Stimulated activated CD4-positive, alpha-beta T cell treated with anti-CD3 and anti-CD28 coated beads, Interleukin-1b, Interleukin-23, amount 100 ng/mL, for 24 hours (primary cell): Measurements from ENCODE around the gene GABRG3.
A peak's percentile ranks its signal among the peaks of the same experiment; 100 is the strongest.
"Not testable (repeated sequence)": the region's sequence is repeated elsewhere in the genome, so short reads cannot be mapped to it uniquely, and the experiment has no call there.

Source experiments
- DNase-seq, 4 experiments: peaks; one replicate each; pipeline ENCODE4 v3.0.0-alpha.2; 2020; ENCODE audit warnings: low read depth in 4 of 4, low spot score in 1 of 4

The GABRG3 gene

DNA sequence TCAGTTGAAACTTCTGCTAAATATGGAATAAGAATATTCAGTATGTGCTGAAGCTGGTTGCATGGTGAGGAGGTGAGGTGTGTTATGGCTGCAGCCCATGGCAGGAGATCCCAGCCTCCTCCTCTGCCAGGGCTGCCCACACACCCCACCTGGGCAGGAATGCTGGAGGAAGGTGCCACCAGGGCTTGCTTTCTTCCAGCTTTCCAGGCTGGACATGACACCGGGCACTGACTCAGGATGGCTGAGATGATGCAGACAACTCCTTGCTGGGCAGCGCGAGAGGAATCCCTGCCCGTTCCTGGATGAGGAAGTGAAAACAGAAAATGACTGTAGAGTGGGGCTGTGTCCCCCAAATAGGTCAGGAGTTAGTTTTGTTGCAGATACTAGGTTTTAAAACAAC, 14.1 kb downstream of the GABRG3 start:
- DNase-seq, result no peak

DNA sequence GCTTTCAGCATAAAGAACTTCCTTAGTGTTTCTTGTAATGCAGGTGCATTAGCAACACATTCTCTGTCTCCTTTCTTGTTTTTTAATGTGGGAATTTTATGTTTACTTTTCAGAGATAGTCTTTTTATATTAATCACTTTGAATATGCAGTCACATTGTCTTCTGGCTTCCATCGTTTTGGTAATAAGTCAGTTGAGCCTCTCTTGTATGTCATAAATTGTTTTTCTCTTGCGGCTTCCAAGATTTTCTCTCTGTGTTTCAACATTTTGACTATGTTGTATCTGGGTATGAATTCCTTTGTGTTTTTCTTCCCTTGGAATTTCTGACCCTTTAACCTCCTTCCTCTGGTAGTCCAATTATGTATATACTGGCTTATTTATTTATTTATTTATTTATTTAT, 25.3 kb downstream of the GABRG3 start:
- DNase-seq, result no peak

DNA sequence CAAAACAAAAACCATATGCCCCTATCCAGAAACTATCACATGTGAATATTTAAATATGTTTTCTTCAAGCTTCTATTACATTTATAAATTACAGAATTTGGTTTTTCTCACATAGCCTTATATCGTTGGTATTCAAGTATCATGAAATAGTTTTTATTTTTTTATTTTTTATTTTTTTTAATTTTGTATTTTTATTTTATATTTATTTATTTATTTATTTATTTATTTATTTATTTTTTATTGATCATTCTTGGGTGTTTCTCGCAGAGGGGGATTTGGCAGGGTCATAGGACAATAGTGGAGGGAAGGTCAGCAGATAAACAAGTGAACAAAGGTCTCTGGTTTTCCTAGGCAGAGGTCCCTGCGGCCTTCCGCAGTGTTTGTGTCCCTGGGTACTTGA, 32.0 kb downstream of the GABRG3 start:
- not testable (repeated sequence) for DNase-seq

DNA sequence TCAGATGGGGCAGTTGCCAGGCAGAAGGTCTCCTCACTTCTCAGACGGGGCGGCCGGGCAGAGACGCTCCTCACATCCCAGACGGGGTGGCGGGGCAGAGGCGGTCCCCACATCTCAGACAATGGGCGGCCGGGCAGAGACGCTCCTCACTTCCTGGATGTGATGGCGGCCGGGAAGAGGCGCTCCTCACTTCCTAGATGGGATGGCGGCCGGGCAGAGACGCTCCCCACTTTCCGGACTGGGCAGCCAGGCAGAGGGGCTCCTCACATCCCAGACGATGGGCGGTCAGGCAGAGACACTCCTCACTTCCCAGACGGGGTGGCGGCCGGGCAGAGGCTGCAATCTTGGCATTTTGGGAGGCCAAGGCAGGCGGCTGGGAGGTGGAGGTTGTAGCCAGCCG, 33.2 kb downstream of the GABRG3 start:
- DNase-seq, result not testable (repeated sequence)

DNA sequence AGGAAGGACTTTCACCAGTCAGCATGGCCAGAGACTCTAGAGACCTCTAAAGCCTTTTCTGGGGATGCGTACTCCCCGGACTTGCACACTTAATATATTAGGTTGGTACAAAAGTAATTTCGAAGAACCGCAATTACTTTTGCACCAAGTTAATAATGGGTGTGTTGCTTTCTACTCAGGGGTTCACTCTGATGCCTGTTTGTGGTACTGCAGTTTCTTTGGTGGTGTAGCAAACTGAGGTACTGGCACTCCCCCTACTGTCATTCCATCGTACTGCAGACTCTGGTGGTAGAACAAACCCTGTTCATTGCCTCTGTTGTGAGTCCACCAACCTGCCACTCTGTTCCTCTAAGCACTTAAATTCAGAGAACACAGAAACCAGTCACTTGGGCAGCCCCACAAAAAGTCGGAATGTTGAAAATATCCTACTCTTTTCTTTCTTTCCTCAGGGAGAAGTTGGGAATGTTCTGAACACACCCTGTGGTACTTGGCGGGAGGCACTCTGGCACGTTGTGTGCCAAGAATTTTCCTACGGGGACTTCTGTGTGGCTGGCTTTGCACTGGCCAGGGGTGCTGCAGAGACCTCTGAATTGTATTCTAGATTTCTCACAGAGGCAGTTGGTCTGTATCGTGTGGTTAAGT, 46.3 kb downstream of the GABRG3 start:
- DNase-seq, result peak in 1 of 4 experiments; percentile 4

DNA sequence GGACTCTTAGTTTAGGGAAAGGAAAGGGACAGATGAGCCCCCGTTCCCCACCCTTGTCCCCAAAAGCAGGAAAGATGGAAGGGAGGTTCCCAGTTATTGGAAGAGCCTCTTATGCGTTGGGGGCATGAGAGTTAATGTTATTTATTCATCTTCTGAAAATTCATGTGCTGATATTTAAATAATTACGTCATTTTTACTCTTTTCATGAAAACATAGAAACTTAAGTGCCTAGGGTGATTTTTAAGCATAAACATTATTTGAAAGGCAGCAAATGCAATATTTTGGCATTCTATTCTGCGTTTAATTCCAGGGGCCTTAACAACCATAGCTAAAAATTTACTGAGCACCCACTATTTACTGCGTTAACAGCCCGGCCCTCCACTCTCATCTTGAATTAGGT, 48.7 kb downstream of the GABRG3 start:
- no peak for DNase-seq

DNA sequence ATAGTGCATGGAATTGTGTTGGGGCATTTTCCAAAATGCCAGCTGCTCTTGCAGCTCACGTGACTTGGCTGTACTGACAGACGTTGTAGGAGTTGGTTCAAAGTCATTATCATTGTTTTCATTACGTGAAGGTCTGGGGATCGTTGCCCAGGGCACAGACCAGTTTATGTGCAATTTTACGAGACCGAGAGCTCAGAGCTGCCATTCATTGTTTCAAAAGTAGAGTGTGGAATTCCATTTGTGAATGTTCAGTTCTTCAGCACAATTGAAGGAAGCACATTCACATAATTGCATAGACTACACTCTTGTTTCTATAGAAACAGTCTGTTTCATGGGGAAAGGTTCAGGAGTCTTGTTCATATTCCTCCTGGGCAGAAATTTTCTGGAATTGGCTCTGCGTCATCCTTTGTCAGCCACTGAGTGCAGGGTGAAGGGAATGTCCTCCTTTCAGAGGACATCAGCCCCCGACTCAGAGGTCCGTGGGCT, 54.5 kb downstream of the GABRG3 start:
- DNase-seq, result no peak

DNA sequence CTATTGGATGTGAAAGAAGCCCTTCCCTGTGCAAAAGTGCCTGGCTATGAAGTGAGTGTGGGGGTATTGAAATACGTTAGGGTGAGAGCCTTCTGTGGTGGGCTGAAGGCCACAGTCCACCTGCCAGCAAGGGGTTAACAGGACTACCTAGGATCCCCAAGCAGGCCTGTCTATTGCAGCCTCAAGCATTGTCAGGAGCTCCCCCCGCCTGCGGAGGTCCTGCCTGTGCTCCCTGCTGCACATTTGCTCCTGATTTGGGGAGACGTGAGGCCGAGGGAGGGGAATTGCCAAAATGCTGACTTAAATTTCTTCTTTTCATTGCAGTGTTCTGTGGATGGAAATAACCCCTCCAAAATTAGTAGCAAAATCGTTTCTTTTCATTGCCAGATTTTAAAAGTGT, 56.2 kb downstream of the GABRG3 start:
- DNase-seq, result no peak

DNA sequence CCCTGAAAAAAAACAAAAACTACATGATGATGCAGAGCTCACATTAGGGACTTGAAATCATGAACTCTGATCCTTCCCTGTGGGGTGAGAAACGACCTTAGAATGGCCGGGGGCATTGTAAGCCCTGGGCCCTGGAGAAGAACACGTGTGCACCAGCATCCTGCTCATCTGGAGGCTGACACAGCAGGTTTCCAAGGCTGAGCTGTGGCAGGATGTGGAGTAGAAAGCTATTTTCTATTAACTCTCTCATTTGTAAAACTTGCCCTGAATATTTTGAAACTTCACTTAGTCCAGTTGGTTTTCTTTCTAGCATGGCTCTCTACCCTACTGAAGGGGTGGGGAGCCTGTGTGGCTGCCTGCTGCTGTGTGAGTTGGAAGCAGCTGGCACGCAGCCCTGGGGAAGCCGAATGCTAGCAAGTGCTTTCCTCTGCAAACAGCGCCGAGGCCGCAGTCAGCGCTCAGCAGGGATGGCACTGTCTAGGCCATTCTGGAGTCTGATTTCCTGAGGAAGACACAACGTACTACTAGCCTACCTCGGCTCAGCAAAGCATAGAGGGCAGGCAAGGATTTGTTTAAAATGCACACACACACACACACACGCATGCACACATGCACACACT, 58.0 kb downstream of the GABRG3 start:
- no peak for DNase-seq

DNA sequence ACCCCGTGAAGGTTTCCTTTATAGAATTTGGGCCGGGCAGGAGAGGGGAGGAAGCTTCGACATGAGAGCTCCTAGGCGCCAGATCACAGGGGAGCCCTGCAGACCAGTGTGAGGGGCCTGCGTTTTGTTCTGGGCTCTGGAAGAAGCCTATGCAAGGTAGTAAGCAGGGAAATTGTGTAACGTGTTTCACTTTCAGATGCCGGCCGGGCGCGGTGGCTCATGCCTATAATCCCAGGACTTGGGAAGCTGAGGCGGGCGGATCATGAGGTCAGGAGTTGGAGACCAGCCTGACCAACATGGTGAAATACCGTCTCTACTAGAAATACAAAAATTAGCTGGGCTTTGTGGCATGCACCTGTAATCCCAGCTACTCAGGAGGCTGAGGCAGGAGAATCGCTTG, 65.2 kb downstream of the GABRG3 start:
- no peak for DNase-seq

DNA sequence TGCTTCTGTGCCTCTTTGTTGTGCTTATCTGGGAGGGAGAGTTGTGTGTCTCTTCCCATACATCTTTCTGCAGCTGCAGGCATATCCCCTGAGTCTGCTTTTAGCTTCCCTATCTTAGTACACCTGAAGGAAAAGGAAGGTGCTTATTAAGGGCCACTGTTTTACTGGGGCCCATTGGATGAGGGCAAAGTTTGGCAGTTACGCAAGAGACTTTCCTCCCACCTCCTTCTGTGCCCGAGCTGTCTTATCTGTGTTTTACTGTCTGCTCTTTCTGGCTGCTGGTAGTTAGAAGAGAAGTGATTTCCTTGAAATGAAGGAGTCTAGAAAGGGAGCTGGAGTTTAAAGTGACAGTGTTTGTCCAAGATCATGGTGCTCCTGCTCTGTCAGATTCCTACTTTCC, 66.5 kb downstream of the GABRG3 start:
- no peak for DNase-seq

DNA sequence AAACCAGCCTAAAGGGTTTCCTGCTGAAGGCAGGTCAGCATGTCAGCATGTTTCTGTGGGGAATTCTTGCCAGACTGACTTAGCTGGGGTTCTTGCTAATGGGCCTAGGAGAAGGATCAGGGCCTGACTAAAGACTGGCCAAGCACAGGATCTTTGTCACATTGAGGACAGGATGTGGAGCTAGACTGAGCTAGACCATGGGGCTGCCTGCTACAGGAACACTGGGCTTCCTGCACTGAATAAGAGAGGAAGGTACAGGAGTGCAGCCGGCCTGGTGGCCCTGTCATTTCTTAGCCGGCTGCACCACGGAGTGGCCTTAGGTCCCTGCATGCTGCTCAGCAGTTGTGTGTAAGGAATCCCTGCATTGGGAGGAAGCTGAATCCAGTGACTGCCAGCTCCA, 68.2 kb downstream of the GABRG3 start:
- DNase-seq, result no peak

DNA sequence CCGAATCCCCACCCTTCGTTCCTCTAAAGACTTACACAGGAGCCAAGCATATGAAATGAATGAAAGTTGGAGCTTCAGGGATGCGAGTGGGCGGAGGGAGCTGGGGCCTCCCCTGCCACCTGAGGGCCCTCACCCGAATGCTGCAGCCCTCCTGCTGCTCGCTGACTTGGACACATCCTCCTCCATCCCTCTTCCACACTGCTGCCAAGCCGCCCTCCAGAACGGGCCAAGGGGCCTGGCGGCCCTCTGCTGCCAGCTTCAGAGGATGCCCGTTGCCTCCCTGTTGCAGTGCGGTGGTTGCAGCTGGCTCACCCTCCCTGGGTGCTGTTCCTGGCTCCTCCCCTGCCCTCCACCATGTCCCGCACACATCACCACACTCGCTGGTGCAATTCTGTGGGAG, 71.2 kb downstream of the GABRG3 start:
- DNase-seq, result no peak

DNA sequence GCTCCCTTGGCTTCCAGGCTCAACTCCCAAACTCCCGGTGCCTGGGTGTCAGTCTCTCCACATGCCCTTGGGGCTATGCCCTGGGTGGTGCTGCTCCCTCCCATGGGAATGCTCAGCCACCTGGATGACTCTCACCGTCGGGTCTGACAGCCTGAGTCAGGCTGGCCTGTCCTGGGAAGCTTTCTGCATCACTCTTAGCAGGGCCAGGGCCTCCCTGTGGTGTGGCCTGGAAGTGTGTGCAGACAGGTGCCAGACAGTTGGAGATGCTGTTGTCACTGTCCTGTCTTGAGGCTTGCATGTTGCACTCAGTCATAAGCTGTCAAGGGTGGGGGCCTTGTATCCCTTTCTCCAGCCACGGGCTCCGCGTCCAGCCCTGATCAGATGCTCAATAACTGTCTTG, 71.7 kb downstream of the GABRG3 start:
- DNase-seq, result no peak

DNA sequence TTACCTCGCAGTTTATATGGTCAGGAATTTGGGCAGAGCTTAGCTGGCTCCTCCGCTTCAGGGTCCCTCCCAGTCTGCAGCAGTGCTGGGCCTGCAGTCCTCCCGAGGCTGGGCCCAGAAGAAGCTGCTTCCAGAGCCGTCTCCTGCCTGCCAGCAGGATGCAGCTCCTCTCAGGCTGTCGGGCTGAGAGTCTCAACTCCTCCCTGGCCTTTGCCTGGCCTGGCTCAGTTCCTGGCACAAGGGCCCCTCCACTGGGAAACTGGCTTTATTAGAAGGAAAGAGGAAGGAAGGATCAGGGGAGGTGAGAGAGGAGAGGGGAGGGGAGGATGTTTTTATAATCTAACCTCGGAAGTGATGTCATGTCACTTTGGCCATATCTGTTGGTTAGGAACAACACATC, 72.8 kb downstream of the GABRG3 start:
- no peak for DNase-seq

DNA sequence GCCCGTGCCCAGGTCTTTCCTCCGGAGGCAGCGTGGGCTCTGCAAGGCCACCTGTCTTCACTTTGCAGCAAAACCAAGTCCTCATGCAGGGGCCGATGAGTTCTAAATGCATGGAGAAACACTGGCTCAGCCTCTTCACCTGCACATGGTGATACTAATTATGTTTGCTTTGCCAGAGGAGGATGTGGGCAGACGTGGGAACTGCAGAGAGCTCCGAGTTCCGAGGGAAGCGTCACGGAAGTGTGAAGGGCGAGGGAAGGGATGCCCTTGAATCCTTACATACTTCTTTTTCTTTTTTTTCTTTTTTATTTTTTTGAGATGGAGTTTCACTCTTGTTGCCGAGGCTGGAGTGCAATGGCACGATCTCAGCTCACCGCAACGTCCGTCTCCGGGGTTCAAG, 74.8 kb downstream of the GABRG3 start:
- no peak for DNase-seq

DNA sequence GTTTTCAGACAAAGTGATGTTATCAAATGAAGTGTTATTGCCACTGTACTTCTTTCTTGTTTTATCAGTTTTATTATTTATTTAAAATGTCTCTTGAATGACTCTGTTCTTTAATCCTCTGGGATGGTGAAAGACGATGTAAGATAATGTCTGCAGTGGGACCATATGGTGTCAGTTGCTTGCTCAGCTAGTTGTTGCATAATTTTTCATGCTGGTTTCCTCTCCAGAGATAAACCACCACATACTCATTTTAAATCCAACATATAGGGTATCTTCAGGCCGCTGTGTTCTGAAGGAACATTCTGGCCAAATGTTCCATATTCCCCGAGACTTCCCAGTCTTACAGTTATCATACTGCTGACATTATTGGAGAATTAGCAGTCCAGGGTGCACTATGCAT, 75.9 kb downstream of the GABRG3 start:
- no peak for DNase-seq

DNA sequence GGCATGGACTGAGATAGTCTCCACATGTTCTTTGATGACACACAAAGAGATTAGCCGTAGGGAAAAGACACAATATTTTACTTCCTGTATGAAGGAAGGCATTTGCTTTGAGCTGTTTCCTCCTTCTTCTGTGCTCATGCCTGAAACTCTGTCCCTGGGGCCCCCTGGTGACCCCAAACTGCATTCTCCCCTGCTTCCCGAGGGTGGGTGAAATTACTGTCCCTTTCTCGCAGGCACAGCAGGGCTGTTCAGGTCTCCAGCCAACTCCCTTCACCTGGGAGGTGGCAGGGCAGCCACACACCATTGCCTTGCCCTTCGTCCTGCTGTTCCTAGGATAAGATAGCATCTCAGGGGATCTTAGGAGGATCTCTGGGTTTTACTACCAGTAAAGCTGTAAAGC, 79.2 kb downstream of the GABRG3 start:
- no peak for DNase-seq

DNA sequence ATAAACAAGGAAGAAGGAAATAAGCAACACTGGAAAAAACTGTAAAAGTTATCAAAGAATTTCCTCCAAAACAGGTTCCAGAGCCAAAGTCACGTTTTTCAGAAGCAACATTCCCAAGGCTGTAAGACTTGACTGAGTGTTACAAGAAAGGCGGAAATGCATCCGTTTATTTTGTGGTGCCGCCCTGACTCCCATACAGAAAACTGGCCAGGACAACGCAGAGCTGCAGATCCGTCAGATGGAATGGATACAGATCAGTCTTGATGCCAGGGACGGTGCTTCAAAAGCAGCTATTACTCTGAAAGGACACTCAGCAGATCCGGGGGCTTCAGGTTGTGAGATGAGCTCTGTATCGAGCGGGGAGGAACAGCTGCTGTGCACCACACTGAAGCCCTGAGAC, 83.4 kb downstream of the GABRG3 start:
- no peak for DNase-seq

DNA sequence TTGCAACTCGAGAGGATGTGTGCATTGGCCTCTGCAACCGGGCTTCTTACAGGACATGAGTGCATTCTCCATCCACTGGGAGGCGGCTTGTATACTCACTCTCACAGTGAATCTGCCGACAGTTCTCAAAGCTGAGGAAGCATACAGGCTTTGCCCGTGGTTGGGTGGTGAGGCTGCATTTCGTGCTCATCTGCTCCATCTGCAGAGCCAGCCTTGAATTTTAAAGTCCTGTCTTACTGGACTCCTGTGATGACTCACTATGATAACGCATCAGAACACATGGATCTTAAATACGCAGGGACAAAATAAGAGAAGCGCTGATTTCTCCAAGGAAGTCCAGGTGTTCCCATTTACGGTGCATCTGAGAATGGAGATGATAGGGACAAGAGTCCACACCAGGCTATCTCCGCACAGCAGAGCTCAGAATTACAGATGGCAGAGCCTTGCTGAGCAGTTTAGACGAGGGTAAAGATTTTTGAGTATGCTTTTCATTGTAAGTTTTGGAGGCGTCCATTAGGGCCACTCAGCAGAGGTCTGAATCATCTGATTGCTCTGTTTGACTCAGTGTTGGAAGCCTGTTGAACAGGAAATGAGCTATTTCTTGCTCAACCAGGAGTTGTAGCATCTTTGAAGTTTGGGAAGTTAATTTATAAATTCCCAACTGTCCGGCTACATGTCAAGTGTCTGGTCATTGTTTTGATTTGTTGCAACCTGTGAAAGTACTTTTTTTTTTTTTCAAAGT, 87.1 kb downstream of the GABRG3 start:
- no peak for DNase-seq

DNA sequence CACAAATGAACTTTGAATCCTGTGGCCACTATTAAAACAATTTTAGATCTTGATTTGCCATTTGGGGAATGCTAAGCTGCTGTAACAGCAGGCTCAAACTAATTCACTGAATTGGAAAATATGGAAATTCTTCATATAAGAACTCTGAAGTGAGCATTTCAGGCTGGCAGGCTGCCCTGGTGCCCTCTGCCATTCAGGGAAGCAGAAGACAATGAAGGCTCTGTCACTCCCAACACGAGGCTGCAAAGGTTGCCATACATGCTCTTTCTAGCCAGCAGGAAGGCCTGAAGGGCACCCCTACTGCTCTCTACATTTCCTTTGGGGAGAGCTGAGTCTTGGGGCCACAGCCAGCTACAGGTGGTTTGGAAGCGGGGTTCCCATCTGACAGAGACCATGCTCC, 88.0 kb downstream of the GABRG3 start:
- no peak for DNase-seq

DNA sequence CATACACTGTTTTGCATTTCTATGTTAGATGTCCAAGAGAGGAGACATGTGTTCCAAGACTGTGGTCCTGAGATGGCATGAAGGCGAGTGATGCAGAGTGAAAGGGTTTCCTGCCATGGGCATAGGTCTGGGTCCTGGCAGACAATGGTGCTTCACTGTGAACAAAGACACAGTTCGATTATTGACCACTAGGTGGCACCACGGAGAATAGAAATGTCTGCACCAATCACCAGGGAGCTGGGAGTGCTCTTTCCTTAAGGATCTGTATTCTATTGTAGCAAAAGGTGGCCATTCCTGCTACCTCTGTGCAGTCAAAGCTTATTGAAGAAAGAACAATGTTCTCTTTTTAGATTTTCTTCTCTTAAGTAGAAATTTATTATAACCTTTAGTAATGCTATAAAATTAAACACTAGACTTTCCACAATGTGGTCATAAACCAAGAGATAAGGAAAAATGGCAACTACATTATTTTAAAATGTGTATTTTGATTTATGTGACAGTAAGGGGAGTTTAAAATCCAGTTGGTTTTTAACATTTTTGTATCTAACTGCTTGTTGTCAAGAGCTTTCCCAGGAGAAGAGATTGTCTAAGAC, 88.7 kb downstream of the GABRG3 start:
- peak in 1 of 4 experiments; percentile 4 for DNase-seq
